NCI-H510A (cell line): ENCODE results near the gene MAD1L1.
"Not testable (repeated sequence)": the region's sequence is repeated elsewhere in the genome, so short reads cannot be mapped to it uniquely, and the experiment has no call there.

Experiments used
- DNase-seq: peaks from one replicate; lab custom pipeline; 2025; lab: John Stamatoyannopoulos, UW

The MAD1L1 gene

GRCh38 chr7:2044883-2045471 lies 187.8 kb downstream of the MAD1L1 start:
- no peak for DNase-seq

GRCh38 chr7:2044311-2044882 lies 188.3 kb downstream of the MAD1L1 start:
- DNase-seq, result no peak

- no peak for DNase-seq
Observed at GRCh38 chr7:2043316-2044039, 189.3 kb downstream of the MAD1L1 start.

GRCh38 chr7:2042650-2043049 lies 190.1 kb downstream of the MAD1L1 start:
- DNase-seq, result no peak

GRCh38 chr7:2041496-2042367 lies 191.0 kb downstream of the MAD1L1 start:
- DNase-seq, result no peak

GRCh38 chr7:2040893-2041270 lies 191.9 kb downstream of the MAD1L1 start:
- DNase-seq, result peak; percentile 81

GRCh38 chr7:2040201-2040892 lies 192.4 kb downstream of the MAD1L1 start:
- DNase-seq, result no peak

- no peak for DNase-seq
Observed at GRCh38 chr7:2038931-2039728, 193.6 kb downstream of the MAD1L1 start.

- no peak for DNase-seq
Observed at GRCh38 chr7:2037808-2038522, 194.8 kb downstream of the MAD1L1 start.

GRCh38 chr7:2037301-2037807 lies 195.4 kb downstream of the MAD1L1 start:
- no peak for DNase-seq

GRCh38 chr7:2036786-2037185 lies 196.0 kb downstream of the MAD1L1 start:
- DNase-seq, result no peak

GRCh38 chr7:2036201-2036600 lies 196.5 kb downstream of the MAD1L1 start:
- DNase-seq, result not testable (repeated sequence)

GRCh38 chr7:2034291-2035201 lies 198.2 kb downstream of the MAD1L1 start:
- no peak for DNase-seq

GRCh38 chr7:2033586-2034135 lies 199.1 kb downstream of the MAD1L1 start:
- DNase-seq, result no peak

- DNase-seq, result no peak
Observed at GRCh38 chr7:2032876-2033407, 199.8 kb downstream of the MAD1L1 start.

- no peak for DNase-seq
Observed at GRCh38 chr7:2032030-2032875, 200.5 kb downstream of the MAD1L1 start.

GRCh38 chr7:2031451-2031845 lies 201.3 kb downstream of the MAD1L1 start:
- no peak for DNase-seq
